Measurements from ENCODE around the gene RPL39. TPM values are rescaled to one million over a fixed set of nuclear protein-coding genes. Genes with fewer than 3 reads are reported as not detected.
"Not testable (repeated sequence)": the region's sequence is repeated elsewhere in the genome, so short reads cannot be mapped to it uniquely, and the experiment has no call there.

The RPL39 gene
- polyA plus RNA-seq, 2 donors, result 4,646 to 5,407 TPM

- H3K4me1 ChIP-seq (ENCODE audit: control insufficient read depth in 2 of 2, insufficient read depth in 2 of 2, low read length in 1 of 2); H3K9me3 ChIP-seq (ENCODE audit: control insufficient read depth in 2 of 2, insufficient read depth in 1 of 2, low read depth in 1 of 2, low read length in 1 of 2); H3K36me3 ChIP-seq (ENCODE audit: control insufficient read depth in 2 of 2, insufficient read depth in 2 of 2, low read length in 1 of 2); H3K27ac ChIP-seq (ENCODE audit: low read depth in 2 of 2, low read length in 1 of 2); H3K27me3 ChIP-seq (ENCODE audit: control insufficient read depth in 1 of 2, insufficient read depth in 2 of 2, low read length in 2 of 2); H3K4me3 ChIP-seq (ENCODE audit: low read depth in 1 of 2, low read length in 2 of 2): not testable (repeated sequence)
- WGBS, 2 donors, result 87 to 91% methylated on average over 11 of the region's 11 CpGs
Observed at GRCh38 chrX:119768436-119768835, 23.0 kb downstream of the RPL39 start.

- WGBS, 2 donors, result 86 to 87% methylated on average over 6 of the region's 6 CpGs
- Histone ChIP-seq H3K36me3 (ENCODE audit: control insufficient read depth in 2 of 2, insufficient read depth in 2 of 2, low read length in 1 of 2) (no peaks in the 10 kb centered on the region), H3K4me3 (ENCODE audit: low read depth in 1 of 2, low read length in 2 of 2) (no peak overlapping the region), H3K27ac (ENCODE audit: low read depth in 2 of 2, low read length in 1 of 2) (no peak overlapping the region), H3K27me3 (ENCODE audit: control insufficient read depth in 1 of 2, insufficient read depth in 2 of 2, low read length in 2 of 2) (no peaks in the 10 kb centered on the region), H3K4me1 (ENCODE audit: control insufficient read depth in 2 of 2, insufficient read depth in 2 of 2, low read length in 1 of 2) (peaks cover 0 to 5% of the 10 kb centered on the region in 2 donors), H3K9me3 (ENCODE audit: control insufficient read depth in 2 of 2, insufficient read depth in 1 of 2, low read depth in 1 of 2, low read length in 1 of 2) (no peaks in the 10 kb centered on the region)
Observed at GRCh38 chrX:119763836-119764387, 27.5 kb downstream of the RPL39 start.

GRCh38 chrX:119763181-119763580, 28.2 kb downstream of the RPL39 start:
- peaks cover 0 to under 1% of the 10 kb centered on the region in 2 donors for H3K9me3 ChIP-seq (ENCODE audit: control insufficient read depth in 2 of 2, insufficient read depth in 1 of 2, low read depth in 1 of 2, low read length in 1 of 2)
- no peaks in the 10 kb centered on the region for H3K36me3 ChIP-seq (ENCODE audit: control insufficient read depth in 2 of 2, insufficient read depth in 2 of 2, low read length in 1 of 2)
- H3K4me1 ChIP-seq (ENCODE audit: control insufficient read depth in 2 of 2, insufficient read depth in 2 of 2, low read length in 1 of 2), result peaks cover 0 to 7% of the 10 kb centered on the region in 2 donors
- no peak overlapping the region for H3K4me3 ChIP-seq (ENCODE audit: low read depth in 1 of 2, low read length in 2 of 2)
- no peaks in the 10 kb centered on the region for H3K27me3 ChIP-seq (ENCODE audit: control insufficient read depth in 1 of 2, insufficient read depth in 2 of 2, low read length in 2 of 2)
- H3K27ac ChIP-seq (ENCODE audit: low read depth in 2 of 2, low read length in 1 of 2), result no peak overlapping the region
- WGBS, 2 donors, result 59 to 60% methylated on average over 7 of the region's 7 CpGs

- H3K27me3 ChIP-seq (ENCODE audit: control insufficient read depth in 1 of 2, insufficient read depth in 2 of 2, low read length in 2 of 2), result no peaks in the 10 kb centered on the region
- peaks cover 0 to 9% of the 10 kb centered on the region in 2 donors for H3K4me1 ChIP-seq (ENCODE audit: control insufficient read depth in 2 of 2, insufficient read depth in 2 of 2, low read length in 1 of 2)
- H3K27ac ChIP-seq (ENCODE audit: low read depth in 2 of 2, low read length in 1 of 2), result no peak overlapping the region
- H3K9me3 ChIP-seq (ENCODE audit: control insufficient read depth in 2 of 2, insufficient read depth in 1 of 2, low read depth in 1 of 2, low read length in 1 of 2), result peaks cover 0 to 4% of the 10 kb centered on the region in 2 donors
- no peaks in the 10 kb centered on the region for H3K36me3 ChIP-seq (ENCODE audit: control insufficient read depth in 2 of 2, insufficient read depth in 2 of 2, low read length in 1 of 2)
- no peak overlapping the region for H3K4me3 ChIP-seq (ENCODE audit: low read depth in 1 of 2, low read length in 2 of 2)
- WGBS, 2 donors, result 49 to 66% methylated on average over 3 of the region's 3 CpGs
Observed at GRCh38 chrX:119762718-119763117, 28.7 kb downstream of the RPL39 start.

GRCh38 chrX:119760026-119760877, 31.2 kb downstream of the RPL39 start:
- peaks cover 0 to 10% of the 10 kb centered on the region in 2 donors for H3K4me1 ChIP-seq (ENCODE audit: control insufficient read depth in 2 of 2, insufficient read depth in 2 of 2, low read length in 1 of 2)
- H3K36me3 ChIP-seq (ENCODE audit: control insufficient read depth in 2 of 2, insufficient read depth in 2 of 2, low read length in 1 of 2), result no peaks in the 10 kb centered on the region
- peaks cover 0 to 4% of the 10 kb centered on the region in 2 donors for H3K9me3 ChIP-seq (ENCODE audit: control insufficient read depth in 2 of 2, insufficient read depth in 1 of 2, low read depth in 1 of 2, low read length in 1 of 2)
- no peaks in the 10 kb centered on the region for H3K27me3 ChIP-seq (ENCODE audit: control insufficient read depth in 1 of 2, insufficient read depth in 2 of 2, low read length in 2 of 2)
- H3K27ac ChIP-seq (ENCODE audit: low read depth in 2 of 2, low read length in 1 of 2), result no peak overlapping the region
- WGBS, 2 donors, result 82 to 88% methylated on average over 18 of the region's 18 CpGs
- H3K4me3 ChIP-seq (ENCODE audit: low read depth in 1 of 2, low read length in 2 of 2), result no peak overlapping the region

- Histone ChIP-seq H3K4me3 (ENCODE audit: low read depth in 1 of 2, low read length in 2 of 2) (peak overlapping the region; percentile 50 to 51), H3K27ac (ENCODE audit: low read depth in 2 of 2, low read length in 1 of 2) (no peak overlapping the region), H3K9me3 (ENCODE audit: control insufficient read depth in 2 of 2, insufficient read depth in 1 of 2, low read depth in 1 of 2, low read length in 1 of 2) (peaks cover 0 to 4% of the 10 kb centered on the region in 2 donors), H3K4me1 (ENCODE audit: control insufficient read depth in 2 of 2, insufficient read depth in 2 of 2, low read length in 1 of 2) (peaks cover 0 to 10% of the 10 kb centered on the region in 2 donors), H3K27me3 (ENCODE audit: control insufficient read depth in 1 of 2, insufficient read depth in 2 of 2, low read length in 2 of 2) (no peaks in the 10 kb centered on the region), H3K36me3 (ENCODE audit: control insufficient read depth in 2 of 2, insufficient read depth in 2 of 2, low read length in 1 of 2) (no peaks in the 10 kb centered on the region)
- WGBS, 2 donors, result 44 to 52% methylated on average over 44 of the region's 44 CpGs
Observed at GRCh38 chrX:119759248-119759766, 32.1 kb downstream of the RPL39 start.

- Histone ChIP-seq H3K9me3 (ENCODE audit: control insufficient read depth in 2 of 2, insufficient read depth in 1 of 2, low read depth in 1 of 2, low read length in 1 of 2) (peaks cover 0 to 4% of the 10 kb centered on the region in 2 donors), H3K4me3 (ENCODE audit: low read depth in 1 of 2, low read length in 2 of 2) (peak overlapping the region; percentile 50 to 51), H3K27me3 (ENCODE audit: control insufficient read depth in 1 of 2, insufficient read depth in 2 of 2, low read length in 2 of 2) (no peaks in the 10 kb centered on the region), H3K4me1 (ENCODE audit: control insufficient read depth in 2 of 2, insufficient read depth in 2 of 2, low read length in 1 of 2) (peaks cover 0 to 10% of the 10 kb centered on the region in 2 donors), H3K36me3 (ENCODE audit: control insufficient read depth in 2 of 2, insufficient read depth in 2 of 2, low read length in 1 of 2) (no peaks in the 10 kb centered on the region), H3K27ac (ENCODE audit: low read depth in 2 of 2, low read length in 1 of 2) (no peak overlapping the region)
- 1 to 38% methylated on average over 36 to 54 of the region's 54 CpGs for WGBS, 2 donors
Observed at GRCh38 chrX:119758731-119759247, 32.6 kb downstream of the RPL39 start.

- Histone ChIP-seq H3K36me3 (ENCODE audit: control insufficient read depth in 2 of 2, insufficient read depth in 2 of 2, low read length in 1 of 2) (no peaks in the 10 kb centered on the region), H3K27ac (ENCODE audit: low read depth in 2 of 2, low read length in 1 of 2) (peak within 1 kb of the TSS in 1 of 2 donors; percentile 21), H3K27me3 (ENCODE audit: control insufficient read depth in 1 of 2, insufficient read depth in 2 of 2, low read length in 2 of 2) (no peaks in the 10 kb centered on the region), H3K9me3 (ENCODE audit: control insufficient read depth in 2 of 2, insufficient read depth in 1 of 2, low read depth in 1 of 2, low read length in 1 of 2) (peaks cover 0 to 4% of the 10 kb centered on the region in 2 donors), H3K4me1 (ENCODE audit: control insufficient read depth in 2 of 2, insufficient read depth in 2 of 2, low read length in 1 of 2) (peaks cover 0 to 10% of the 10 kb centered on the region in 2 donors), H3K4me3 (ENCODE audit: low read depth in 1 of 2, low read length in 2 of 2) (peak within 1 kb of the TSS; percentile 50 to 51)
- WGBS, 2 donors, result 2 to 24% methylated on average over 33 to 58 of the region's 59 CpGs
Observed at GRCh38 chrX:119757979-119758730, 33.3 kb downstream of the RPL39 start, which contains the start of gene SOWAHD. Gene SOWAHD (plus strand): TSS chrX:119758588. CDS start chrX:119758668, 80 bp downstream.

- no peaks in the 10 kb centered on the region for H3K27me3 ChIP-seq (ENCODE audit: control insufficient read depth in 1 of 2, insufficient read depth in 2 of 2, low read length in 2 of 2)
- WGBS, 2 donors, result 35 to 49% methylated on average over 12 of the region's 12 CpGs
- H3K9me3 ChIP-seq (ENCODE audit: control insufficient read depth in 2 of 2, insufficient read depth in 1 of 2, low read depth in 1 of 2, low read length in 1 of 2), result peaks cover 0 to 4% of the 10 kb centered on the region in 2 donors
- peak overlapping the region; percentile 50 to 51 for H3K4me3 ChIP-seq (ENCODE audit: low read depth in 1 of 2, low read length in 2 of 2)
- H3K4me1 ChIP-seq (ENCODE audit: control insufficient read depth in 2 of 2, insufficient read depth in 2 of 2, low read length in 1 of 2), result peaks cover 0 to 10% of the 10 kb centered on the region in 2 donors
- H3K36me3 ChIP-seq (ENCODE audit: control insufficient read depth in 2 of 2, insufficient read depth in 2 of 2, low read length in 1 of 2), result no peaks in the 10 kb centered on the region
- peak overlapping the region in 1 of 2 donors; percentile 21 for H3K27ac ChIP-seq (ENCODE audit: low read depth in 2 of 2, low read length in 1 of 2)
Observed at GRCh38 chrX:119757646-119757978, 33.8 kb downstream of the RPL39 start.
